NCI-H526 treated with DMSO at 0.1 percent for 48 hours (cell line): Measurements from ENCODE around the gene VWC2.
"Not testable (repeated sequence)": the region's sequence is repeated elsewhere in the genome, so short reads cannot be mapped to it uniquely, and the experiment has no call there.

ENCODE experiments used
- DNase-seq: peaks from one replicate; lab custom pipeline; 2025; lab: John Stamatoyannopoulos, UW

Gene VWC2

DNA sequence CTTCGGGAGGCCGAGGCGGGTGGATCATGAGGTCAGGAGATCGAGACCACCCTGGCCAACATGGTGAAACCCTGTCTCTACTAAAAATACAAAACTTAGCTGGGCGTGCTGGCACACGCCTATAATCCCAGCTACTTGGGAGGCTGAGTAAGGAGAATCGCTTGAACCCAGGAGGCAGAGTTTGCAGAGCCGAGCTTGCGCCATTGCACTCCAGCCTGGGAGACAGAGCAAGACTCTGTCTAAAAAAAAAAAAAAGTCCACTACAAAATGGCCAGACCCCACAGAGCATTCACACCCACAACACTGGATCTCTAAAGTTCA lies 78.1 kb downstream of the VWC2 start:
- DNase-seq: not testable (repeated sequence)

DNA sequence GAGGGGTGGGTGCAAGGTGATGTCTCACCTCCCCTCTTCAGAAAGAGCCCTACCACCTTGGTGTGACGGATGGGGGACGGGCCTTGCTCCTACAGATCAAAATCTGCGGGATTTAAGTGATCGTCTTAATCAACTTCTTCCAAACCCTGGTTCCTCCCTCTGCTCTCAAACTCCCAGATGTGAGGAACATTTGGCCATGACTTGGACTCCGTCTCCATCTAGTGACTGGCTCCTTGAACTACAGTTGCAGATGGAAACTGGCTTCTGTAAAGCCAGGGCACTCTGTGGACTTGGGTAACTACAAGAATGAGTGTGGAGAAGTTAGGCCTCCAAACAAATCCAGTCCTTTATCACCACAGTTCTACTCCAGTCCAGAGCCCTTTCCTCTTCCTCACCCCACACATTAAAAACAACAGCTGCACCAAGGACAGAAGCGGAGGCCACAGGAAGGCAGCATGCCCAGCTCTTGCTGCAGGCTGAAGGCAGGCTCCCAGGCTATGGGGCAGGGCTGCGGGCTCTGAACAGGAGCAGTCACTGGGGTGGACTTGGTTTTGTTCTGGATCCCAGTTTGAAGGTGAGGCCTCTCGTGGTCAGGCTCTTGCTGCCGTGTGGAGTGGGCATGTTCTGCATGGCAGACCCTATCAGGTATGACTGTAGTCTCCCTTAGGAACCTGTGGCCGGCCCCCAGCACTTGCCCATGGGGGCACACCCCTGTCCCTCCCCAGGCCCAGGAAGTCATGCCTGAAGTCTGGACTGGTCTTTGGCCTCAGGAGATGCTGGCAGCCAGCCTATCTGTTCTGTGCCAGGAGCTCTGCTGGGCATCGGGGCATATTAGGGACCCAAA lies 79.4 kb downstream of the VWC2 start:
- peak; percentile 31 for DNase-seq

DNA sequence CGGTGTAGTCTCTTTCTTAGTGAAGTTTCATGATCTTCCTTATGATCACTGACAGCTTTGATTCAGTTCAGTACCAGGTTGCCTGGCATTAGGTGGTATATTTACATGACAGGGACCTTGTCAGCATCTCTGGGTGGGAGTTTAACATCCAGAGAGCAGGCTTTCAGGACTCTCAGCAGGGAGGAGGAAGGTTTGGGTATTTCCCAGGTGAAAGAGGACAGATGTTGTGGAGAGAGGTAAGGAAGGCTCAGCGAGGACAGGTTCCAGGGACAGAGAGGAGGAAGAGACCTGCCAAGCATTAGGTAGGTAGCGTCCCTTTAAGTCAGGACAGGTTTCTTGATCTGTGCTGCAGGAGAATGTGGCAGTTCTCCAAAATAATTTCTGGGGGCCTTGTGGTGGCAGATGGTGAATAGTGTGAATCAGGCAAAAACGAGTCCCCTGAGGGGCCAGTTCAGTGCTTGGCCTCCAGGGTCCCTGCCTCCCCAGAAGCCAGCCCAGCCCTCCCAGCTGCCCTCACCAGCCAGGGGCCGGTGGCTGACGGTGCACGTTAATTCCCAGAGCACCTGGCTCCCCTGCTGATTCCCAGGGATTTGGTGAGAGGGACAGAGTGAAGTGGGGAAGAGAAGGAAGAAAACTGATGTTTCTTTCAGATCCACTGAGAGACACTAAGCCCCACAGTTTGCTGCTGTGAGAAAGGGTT lies 82.0 kb downstream of the VWC2 start:
- no peak for DNase-seq

DNA sequence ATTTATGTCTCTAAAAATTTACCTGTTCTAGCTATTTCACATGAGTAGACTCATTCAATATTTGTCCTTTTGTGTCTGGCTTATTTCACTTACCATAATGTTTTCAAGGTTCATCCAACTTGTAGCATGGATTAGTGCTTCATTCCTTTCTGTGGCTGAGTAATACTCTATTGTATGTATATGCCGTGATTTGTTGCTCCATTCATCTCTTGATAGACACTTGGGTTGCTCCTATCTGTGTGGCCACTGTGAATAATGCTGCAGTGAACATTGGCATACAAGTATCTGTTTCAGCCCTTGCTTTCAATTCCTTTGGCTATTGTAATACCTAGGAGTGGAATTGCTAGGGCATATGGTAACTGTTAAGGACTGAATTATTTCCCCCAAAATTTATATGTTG lies 86.9 kb downstream of the VWC2 start:
- no peak for DNase-seq

DNA sequence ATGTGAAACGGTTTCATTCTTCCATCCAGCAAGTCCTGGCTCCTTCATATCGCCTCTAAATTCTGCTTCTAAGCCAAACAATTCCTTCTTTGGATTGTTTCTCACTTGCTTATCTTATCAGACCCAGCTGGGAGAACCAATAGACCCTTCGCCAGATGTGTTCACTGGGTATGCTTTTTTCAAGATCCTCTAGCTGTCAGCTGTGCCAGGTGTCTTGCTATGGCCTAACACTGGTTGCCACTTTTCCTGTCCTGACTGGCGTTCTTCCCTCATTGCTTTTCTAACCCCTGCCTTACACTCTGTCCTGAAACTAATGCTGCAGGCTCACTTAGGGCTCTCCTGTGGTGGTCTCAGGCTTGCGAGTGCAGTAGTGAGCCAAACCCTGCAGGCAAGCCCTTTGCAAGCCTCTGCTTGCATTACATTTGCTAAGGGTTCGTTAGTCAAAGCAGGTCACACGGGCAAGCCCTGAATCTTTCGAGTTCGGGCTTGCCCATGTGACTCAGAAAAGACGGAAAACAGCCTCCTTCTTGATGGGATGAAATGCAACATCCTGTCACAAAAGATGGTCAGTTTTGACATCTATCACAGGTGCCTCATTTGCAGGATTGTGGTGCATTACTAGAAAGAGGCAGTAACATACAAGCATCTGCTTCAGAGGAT lies 92.8 kb downstream of the VWC2 start:
- peak; percentile 75 for DNase-seq

DNA sequence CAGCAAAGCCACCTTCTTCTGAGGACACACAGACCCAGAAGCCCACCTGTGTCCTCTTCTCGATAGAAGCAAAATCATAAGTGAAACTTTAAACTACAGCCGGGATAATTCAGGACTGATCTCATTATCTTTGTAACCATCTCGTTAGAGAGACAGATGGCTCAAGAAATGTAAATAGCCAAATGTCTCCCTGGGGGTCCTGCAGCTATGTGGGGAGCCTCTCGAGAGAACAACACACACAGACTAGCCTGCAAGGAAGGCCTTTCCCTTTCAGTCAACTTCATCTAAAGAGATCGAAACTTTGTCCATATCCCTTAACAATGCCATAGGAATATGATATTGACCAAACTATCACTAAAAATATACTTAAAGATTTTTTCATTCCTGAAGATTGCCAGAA lies 93.5 kb downstream of the VWC2 start:
- peak; percentile 13 for DNase-seq

DNA sequence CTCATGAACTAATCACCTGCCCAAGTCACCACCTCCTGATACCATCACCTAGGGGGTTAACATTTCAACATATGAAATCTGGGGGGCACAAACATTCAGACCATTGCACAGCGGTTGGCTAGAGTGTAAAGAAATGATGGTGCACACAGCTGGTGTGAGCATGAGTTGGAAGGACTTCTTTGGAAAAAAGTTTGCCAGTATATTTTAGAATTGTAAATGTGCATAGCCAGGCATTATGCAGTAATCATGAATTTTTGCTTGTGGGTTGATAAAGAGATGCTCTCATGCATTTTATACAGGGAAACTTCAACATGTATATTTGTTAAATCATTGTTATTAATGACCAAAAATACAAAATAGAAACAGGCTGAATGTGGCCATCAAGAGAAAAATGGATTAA lies 100.0 kb downstream of the VWC2 start:
- DNase-seq: no peak

DNA sequence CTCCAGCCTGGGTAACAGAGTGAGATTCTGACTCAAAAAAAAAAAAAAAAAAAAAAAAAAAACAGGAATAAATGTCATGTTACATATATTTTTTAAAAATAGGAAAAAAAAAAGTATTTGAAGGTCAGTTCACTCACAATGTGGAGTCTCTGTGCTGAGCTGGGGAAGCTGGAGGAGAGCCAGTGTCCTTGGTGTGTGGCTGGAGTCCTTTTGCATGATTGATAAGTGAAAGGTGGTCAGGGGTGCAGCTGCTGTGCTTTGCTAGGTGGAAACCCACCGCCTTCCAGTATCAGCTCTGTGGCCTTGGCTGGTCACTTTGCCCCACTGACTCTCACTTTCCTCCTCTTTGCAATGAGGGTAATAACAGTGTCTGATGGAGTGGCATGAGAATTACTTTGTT lies 101.9 kb downstream of the VWC2 start:
- no peak for DNase-seq

DNA sequence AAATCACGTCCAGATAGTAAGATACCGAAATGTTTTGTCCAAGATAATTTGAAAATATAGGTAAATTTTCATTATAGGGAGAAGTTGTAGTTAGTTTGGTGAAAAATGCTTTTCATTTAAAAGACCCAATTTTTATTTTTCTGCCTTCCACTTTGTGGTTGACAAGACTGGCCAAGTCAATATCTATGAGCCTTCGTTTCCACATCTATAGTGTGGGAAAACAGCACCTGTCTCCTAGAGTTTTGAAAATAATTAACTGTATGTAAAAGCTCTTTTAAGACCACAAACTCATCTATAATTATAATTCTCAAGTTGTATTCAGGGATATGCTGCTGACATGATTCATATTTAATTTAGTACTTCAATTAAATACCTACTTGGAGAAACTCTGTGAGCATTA lies 102.8 kb downstream of the VWC2 start:
- DNase-seq: no peak

DNA sequence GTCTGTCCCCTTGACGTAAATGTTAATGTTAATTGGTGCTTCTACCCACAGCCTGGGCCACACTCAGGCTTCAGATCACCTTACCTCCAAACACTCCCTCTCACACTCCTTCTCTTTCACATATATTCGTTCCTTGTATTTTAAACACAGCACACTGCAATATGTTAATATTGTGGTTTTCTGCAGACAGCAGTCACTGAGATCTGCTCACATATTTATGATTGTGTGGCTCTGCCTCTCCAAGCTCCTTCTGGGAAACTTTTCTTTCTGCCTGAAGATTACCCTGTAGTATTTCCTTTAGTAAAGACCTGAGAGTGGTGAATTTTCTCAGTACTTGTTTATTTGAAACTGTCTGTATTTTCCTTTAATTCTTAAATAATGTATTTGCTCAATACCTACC lies 104.7 kb downstream of the VWC2 start:
- DNase-seq: peak; percentile 85

DNA sequence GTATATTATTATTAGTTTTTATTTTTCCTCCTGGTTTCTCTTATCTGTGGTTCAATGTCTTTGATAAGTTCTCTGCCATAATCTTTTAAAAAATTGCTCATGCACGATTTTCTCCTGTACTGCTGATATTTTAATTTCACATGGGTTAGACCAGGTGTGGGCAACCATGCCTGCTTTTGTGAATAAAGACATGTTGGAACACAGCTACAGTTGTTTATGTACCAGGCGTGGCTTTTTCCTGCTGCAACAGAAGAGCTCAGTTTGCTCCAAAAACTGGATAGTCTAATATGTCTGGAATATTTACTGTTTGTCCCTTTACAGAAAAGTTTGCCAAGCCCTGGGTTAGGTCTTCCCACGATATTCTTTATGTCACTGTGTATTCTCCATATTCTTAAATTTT lies 105.2 kb downstream of the VWC2 start:
- DNase-seq: peak; percentile 73

DNA sequence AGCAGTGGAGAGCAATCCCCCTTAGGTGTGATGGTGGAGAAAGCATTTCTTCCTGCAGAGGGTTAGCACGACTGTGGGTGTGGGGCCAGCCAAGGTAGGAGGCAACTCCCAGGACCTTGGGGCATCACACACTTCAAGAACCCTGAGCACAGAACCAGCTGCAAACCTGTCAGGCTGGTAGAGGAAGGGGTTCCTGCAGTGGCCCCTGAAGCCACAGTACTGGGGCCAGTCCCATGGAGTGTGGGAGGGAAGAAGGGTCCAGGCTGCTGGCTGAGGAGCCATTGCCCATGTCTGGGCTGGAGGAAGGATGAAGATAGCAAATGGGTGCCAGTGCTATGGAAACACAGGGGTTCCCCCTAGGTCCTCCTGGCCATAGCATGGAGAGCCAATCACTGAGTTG lies 110.5 kb downstream of the VWC2 start:
- DNase-seq: no peak

DNA sequence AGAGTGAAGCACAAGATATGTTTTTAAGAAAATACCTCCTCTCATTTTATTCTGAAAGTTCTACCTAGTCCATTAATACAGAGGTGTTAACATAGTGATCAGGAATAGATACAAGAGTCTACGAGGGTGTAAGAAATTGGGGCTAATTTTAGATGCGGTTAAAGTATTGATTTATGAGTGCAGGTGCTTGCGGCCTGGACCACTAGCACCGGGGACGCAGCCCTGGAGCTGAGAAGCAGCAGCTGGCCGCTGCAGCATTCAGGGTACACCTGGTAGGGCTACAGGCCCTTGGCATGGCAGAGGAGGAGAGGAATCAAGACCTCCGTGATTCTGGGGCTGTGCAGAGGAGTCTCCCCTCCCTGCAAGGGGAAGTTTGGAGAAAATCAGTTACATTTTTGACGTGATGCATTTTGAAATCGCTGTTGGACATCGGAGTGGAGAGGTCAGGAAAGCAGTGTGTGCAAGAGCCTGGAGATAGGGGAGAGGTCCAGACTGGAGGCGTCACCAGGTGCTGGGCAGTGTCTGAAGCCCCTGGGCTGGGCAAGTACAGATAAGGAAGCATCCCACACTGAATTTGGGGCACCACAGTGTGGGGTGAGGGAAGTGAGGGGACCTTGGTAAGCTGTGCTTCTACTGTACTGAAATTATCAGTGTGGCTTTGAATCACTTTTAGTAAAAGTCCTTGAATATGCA lies 112.3 kb downstream of the VWC2 start:
- no peak for DNase-seq

DNA sequence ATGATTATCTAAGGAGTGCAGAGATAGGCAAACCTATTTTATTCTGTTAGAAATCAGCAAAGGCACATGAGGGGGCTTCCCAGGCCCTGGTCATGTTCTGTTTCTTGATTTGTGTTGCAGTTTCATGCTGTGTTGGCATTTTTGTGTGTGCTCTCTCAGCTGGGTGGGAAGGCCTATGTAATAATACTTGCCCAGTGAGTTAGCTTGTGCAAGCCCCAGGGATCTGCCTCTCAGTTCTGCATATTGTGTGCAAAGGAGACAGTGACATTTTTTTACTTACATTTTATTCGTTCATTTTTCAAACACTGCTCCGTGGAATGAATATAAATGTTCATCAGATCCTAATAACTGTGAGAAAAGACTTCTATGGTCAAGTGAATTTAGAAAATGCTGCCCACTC lies 119.0 kb downstream of the VWC2 start:
- no peak for DNase-seq

DNA sequence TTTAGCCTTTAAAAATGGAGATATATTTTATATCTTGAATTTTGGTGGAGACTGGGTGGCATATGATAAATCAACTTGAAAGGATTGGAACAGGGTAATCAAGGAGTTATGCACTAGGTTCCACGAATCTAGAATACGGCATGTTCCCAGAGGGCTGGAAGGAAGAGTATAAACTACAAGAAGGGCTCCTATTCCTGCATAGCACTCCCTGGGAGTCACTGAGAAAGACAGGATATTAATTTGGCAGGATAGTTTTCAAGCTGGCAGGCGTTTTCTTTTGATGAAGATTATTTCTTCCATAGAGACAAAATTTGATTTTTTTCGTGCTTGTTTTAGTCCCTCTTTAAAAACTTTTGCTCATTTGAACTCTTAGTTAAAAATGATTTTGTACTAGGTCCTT lies 119.7 kb downstream of the VWC2 start:
- no peak for DNase-seq

DNA sequence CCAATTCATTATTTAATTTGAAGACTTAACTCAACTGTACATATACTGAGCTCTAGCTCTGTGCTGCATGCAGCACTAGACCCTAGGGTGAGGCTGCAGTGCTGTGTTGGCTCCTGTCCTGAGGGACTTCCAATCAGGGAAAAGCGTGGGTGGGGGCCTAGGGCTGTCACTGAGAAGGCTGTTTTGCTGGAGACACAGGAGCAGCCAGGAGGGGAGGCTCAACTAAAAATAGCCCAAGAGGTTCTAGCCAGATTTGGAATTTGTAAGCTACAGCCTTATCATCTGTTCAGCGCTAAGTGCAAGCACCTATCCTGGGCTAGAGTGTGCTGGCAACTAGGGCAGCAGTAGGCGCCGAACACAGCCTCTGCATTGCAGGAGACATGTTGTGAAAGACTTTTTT lies 121.1 kb downstream of the VWC2 start:
- DNase-seq: no peak

DNA sequence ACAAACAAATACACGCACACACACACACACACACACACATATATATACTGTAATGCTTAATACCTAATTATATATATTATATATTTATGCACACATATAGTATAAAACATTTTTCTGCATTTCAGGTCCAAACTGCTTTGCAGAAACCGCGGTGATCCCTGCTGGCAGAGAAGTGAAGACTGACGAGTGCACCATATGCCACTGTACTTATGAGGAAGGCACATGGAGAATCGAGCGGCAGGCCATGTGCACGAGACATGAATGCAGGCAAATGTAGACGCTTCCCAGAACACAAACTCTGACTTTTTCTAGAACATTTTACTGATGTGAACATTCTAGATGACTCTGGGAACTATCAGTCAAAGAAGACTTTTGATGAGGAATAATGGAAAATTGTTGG lies 138.5 kb downstream of the VWC2 start:
- no peak for DNase-seq

DNA sequence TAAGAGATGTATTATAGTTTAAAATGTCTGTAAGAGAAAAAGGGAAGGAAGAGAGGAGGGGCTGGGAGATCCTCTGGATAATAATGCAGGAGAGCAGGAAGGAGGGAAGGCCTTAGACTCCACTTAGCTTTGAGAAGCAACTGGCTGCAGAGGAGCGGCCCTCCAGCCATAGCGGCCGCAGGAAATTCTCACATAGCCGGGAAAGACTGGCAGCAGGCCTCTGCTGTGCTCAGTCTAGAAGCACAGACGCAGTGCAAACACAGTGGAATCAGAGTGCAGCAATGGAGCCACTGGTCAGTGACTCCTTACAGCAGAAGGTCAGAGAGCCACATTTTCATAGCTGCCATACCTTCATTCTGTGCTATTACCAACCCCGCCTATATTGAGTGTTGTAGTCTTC lies 153.3 kb downstream of the VWC2 start:
- DNase-seq: no peak

DNA sequence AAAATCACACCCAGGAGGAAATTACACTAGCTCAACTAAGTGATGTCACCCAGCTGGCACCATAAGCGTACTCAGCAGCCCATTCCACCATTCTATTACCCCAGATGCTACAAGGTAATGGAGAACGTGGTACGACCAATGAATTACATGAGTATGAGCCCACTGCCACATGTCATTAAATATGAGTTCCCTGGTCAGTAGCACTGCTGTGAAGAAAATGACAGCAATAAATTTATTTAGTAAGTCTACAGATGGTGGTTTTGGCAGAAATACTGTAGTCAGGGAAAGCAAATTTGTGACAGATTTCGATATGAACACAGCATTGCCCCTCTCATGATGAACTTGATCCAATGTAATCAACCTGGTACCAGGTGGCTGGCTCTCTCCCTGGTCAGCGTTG lies 154.2 kb downstream of the VWC2 start:
- no peak for DNase-seq

DNA sequence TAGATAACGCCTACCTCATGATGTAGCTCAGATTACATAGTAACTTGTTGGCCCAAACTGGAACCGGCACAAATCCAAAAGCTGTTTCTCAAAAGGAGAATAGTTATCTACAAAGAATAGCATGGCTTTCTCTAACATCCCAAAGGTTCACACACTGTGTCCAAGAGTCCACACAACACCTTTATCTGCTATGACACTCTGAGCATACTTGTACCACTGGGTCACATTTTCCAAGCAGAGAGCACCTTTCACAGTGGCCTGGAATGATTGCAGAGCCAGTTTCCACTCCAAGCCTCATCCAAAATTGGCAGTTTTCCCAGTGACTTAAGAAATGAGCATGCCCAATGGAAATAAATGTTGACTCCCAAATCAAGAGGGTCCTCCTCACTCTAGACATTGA lies 155.3 kb downstream of the VWC2 start:
- no peak for DNase-seq

DNA sequence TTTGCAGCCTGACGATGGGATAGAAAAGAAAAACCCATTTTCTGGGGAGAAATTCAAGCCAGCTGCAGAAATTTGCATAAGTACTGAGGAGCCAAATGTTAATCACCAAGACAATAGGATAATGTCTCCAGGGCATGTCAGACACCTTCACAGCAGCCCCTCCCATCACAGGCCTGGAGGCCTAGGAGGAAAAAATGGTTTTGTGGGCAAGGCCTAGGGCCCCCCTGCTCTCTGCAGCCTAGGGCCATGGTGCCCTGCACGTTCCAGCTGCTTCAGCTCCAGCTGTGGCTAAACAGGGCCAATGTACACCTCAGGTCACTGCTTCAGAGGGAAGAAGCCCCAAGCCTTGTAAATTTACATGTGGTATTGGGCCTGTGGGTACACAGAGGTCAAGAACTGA lies 158.2 kb downstream of the VWC2 start:
- DNase-seq: no peak

DNA sequence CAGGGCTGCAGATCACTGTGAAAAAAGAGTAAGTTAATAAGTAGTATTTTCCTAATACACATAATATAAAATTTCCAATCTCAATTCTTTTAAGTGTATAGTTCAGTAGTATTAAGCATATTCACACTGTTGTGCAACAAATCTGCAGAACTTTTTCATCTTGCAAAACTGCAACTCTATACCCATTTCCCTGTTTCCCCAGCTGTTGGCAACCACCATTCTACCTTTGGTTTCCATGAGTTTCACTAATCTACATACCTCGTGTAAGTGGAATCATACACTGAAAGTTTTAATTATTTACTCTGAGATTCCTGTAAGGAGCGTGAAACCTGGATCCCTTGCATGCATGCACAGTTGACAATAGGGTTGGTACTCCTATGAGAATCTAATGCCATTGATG lies 164.2 kb downstream of the VWC2 start:
- DNase-seq: no peak
